Large intestine (tissue), 3 donors: ENCODE measurements around the gene FBN1. TPM values are rescaled to one million over a fixed set of nuclear protein-coding genes. Genes with fewer than 3 reads are reported as not detected.

Source experiments
- DNase-seq, 2 donors: peaks; one replicate each; pipeline versions ENCODE4 v3.0.0 to v3.0.0-alpha.2; 2013
- H3K27ac ChIP-seq: one replicate; pipeline ENCODE4 v1.5.1; 2013; ENCODE audit warnings: low read length
- H3K27me3 ChIP-seq: 2 replicates; pipeline ENCODE4 v1.6.1; 2013; ENCODE audit warnings: low read length; ENCODE audit not compliant: control insufficient read depth, insufficient read depth
- H3K36me3 ChIP-seq: 2 replicates; pipeline ENCODE4 v1.6.1; 2013; ENCODE audit warnings: low read length; ENCODE audit not compliant: control insufficient read depth, insufficient read depth
- H3K4me1 ChIP-seq: one replicate; pipeline ENCODE4 v1.6.1; 2013; ENCODE audit warnings: low read length; ENCODE audit not compliant: control insufficient read depth, insufficient read depth
- H3K4me3 ChIP-seq: one replicate; pipeline ENCODE4 v1.5.1; 2013; ENCODE audit warnings: low read length
- H3K9me3 ChIP-seq: one replicate; pipeline ENCODE4 v1.6.1; 2013; ENCODE audit warnings: mild to moderate bottlenecking, low read depth, low read length, moderate library complexity; ENCODE audit not compliant: control insufficient read depth
- WGBS: methylation state at CpG from one replicate; pipeline ENCODE4 v1.1.5; 2013; ENCODE audit warnings: low lambda C conversion rate; ENCODE audit not compliant: insufficient coverage; 5-methylcytosine and 5-hydroxymethylcytosine counted together
- polyA plus RNA-seq: library from polyadenylated mRNA; unstranded; fragments of 120-200 nt; gene quantifications from one replicate; pipeline ENCODE4 v1.2.1, GENCODE V29; 2013

FBN1 gene
- polyA plus RNA-seq, 1 donor = 49.6 TPM

DNA sequence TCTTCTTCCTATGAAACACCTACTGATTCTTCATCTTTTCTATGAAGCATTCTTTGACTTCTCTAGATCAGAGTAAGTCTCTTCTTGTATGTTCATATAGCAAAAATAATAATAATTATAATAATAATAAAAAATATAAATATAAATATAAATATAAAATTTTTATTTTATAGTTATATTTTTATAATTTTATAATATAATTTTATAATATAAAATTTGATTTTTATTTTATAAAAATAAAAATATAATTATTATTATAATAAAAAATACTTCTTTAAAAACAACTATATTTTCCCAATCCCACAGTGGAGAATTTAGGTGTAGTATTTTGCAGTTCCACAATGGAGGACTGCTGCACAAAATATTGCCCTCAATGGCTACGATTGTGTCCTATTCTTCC is 279.9 kb downstream of the FBN1 start:
- 71% methylated on average over 1 of the region's 1 CpG for WGBS
- Histone ChIP-seq H3K27me3 (peaks cover 2% of the 10 kb centered on the region), H3K4me3 (no peak overlapping the region), H3K36me3 (no peaks in the 10 kb centered on the region), H3K4me1 (no peaks in the 10 kb centered on the region), H3K9me3 (no peaks in the 10 kb centered on the region), H3K27ac (no peak overlapping the region)
- no peak for DNase-seq

DNA sequence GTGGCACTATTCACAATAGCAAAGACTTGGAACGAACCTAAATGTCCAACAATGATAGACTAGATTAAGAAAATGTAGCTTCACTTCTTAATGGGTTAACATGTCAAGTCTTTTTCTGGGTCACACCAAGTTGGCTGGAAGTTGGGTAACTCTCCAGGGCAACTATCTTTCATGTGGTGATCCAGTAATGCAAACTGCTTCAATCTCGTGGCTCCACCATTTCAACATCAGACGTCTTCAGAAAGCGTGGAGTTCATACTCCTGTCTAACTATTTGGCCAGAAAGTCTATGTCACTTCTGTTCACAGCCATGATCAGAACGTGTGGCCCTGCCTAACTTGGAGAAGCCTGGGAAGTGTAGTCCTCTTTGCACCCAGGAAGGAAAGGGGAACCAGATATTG is 282.0 kb downstream of the FBN1 start:
- Histone ChIP-seq H3K27ac (no peak overlapping the region), H3K9me3 (no peaks in the 10 kb centered on the region), H3K4me1 (no peaks in the 10 kb centered on the region), H3K36me3 (no peaks in the 10 kb centered on the region), H3K4me3 (no peak overlapping the region), H3K27me3 (peaks cover 2% of the 10 kb centered on the region)
- no CpG with 5 or more reads among the region's 5 CpGs for WGBS
- no peak for DNase-seq

- Histone ChIP-seq H3K36me3 (no peaks in the 10 kb centered on the region), H3K27ac (no peak overlapping the region), H3K4me1 (no peaks in the 10 kb centered on the region), H3K27me3 (peaks cover 2% of the 10 kb centered on the region), H3K9me3 (no peaks in the 10 kb centered on the region), H3K4me3 (no peak overlapping the region)
- no peak for DNase-seq
- WGBS = 100% methylated on average over 1 of the region's 2 CpGs
These were observed 283.8 kb downstream of the FBN1 start for GRCh38 chr15:48361685-48362084.

DNA sequence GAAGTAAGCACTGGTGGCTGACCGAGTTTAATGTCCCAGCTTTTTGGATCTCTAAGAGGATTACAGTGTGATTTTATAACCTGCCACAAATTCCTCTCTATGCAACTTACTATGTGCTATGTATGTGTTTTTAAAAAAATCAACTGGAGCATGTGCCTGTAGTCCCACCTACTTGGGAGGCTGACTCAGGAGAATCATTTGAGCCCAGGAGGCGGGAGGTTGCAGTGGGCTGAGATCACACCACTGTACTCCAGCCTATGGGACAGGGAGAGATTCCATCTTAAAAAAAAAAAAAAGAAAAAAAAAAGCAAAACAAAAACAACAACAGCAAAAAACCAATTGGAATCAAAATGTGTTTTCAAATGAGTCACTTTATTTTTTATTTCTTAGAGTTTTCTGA is 284.7 kb downstream of the FBN1 start:
- peaks cover 2% of the 10 kb centered on the region for H3K27me3 ChIP-seq
- DNase-seq = no peak
- 100% methylated on average over 1 of the region's 2 CpGs for WGBS

More for the DNA sequence above, 284.7 kb downstream of the FBN1 start:
- Histone ChIP-seq H3K27ac (no peak overlapping the region), H3K9me3 (no peaks in the 10 kb centered on the region), H3K4me1 (no peaks in the 10 kb centered on the region), H3K4me3 (no peak overlapping the region), H3K36me3 (no peaks in the 10 kb centered on the region)

Other genes with a start within 250 kb of the FBN1 start
- 6.4 TPM for gene CEP152, start 165.4 kb upstream of the FBN1 start, polyA plus RNA-seq
- gene EID1, start 232.4 kb upstream of the FBN1 start, polyA plus RNA-seq = 164 TPM